HG03045 (cell line): Measurements from ENCODE around the gene IPMK.
"Not testable (repeated sequence)": the region's sequence is repeated elsewhere in the genome, so short reads cannot be mapped to it uniquely, and the experiment has no call there.

ENCODE experiments used
- ATAC-seq: cut with Tn5 transposase; IDR thresholded peaks from one replicate; pipeline ENCODE4 v1.9.1; 2021; ENCODE audit warnings: mild to moderate bottlenecking, moderate library complexity; ENCODE audit not compliant: unreplicated experiment

Gene IPMK

GRCh38 chr10:58229856-58230255 lies 37.8 kb downstream of the IPMK start:
- ATAC-seq: not testable (repeated sequence)

- no peak for ATAC-seq
Observed at GRCh38 chr10:58225654-58226053, 42.0 kb downstream of the IPMK start.

GRCh38 chr10:58220769-58221451 lies 46.8 kb downstream of the IPMK start:
- ATAC-seq: no peak

GRCh38 chr10:58219875-58220274 lies 47.8 kb downstream of the IPMK start:
- ATAC-seq: no peak

- no peak for ATAC-seq
Observed at GRCh38 chr10:58217612-58218011, 50.1 kb downstream of the IPMK start.

GRCh38 chr10:58212622-58213021 lies 55.1 kb downstream of the IPMK start:
- no peak for ATAC-seq

GRCh38 chr10:58210160-58210559 lies 57.5 kb downstream of the IPMK start:
- ATAC-seq: no peak

GRCh38 chr10:58209669-58210068 lies 58.0 kb downstream of the IPMK start:
- ATAC-seq: no peak

- ATAC-seq: no peak
Observed at GRCh38 chr10:58206251-58206650, 61.4 kb downstream of the IPMK start.

GRCh38 chr10:58201704-58202103 lies 66.0 kb downstream of the IPMK start:
- no peak for ATAC-seq

GRCh38 chr10:58189269-58189668 lies 78.4 kb downstream of the IPMK start:
- no peak for ATAC-seq

- ATAC-seq: no peak
Observed at GRCh38 chr10:58184120-58184670, 83.5 kb downstream of the IPMK start.

- no peak for ATAC-seq
Observed at GRCh38 chr10:58180666-58181065, 87.0 kb downstream of the IPMK start.

- ATAC-seq: no peak
Observed at GRCh38 chr10:58179238-58179637, 88.5 kb downstream of the IPMK start.

GRCh38 chr10:58178811-58179210 lies 88.9 kb downstream of the IPMK start:
- ATAC-seq: no peak

GRCh38 chr10:58177362-58177947 lies 90.2 kb downstream of the IPMK start:
- no peak for ATAC-seq

GRCh38 chr10:58175990-58176900 lies 91.4 kb downstream of the IPMK start:
- no peak for ATAC-seq

GRCh38 chr10:58174831-58175230 lies 92.9 kb downstream of the IPMK start:
- ATAC-seq: no peak

- ATAC-seq: no peak
Observed at GRCh38 chr10:58173391-58173790, 94.3 kb downstream of the IPMK start.

GRCh38 chr10:58171146-58171545 lies 96.5 kb downstream of the IPMK start:
- no peak for ATAC-seq

- no peak for ATAC-seq
Observed at GRCh38 chr10:58164517-58164916, 103.2 kb downstream of the IPMK start.
